Heart left ventricle (tissue), 13 donors: ENCODE measurements around the gene MRPL46.

Source experiments
- POLR2A ChIP-seq, 2 donors: fragments of 450-650 bp; IDR thresholded peaks; one replicate each; pipeline ENCODE4 v1.6.1; 2017; ENCODE audit warnings: antibody characterized with exemption in 2 of 2, mild to moderate bottlenecking in 2 of 2, moderate library complexity in 2 of 2
- TF ChIP-seq, protein P1 (sequence below), 12 donors: fragments of 200-600 bp; sonication (generic) in 4 of 12; IDR thresholded peaks; one replicate each; pipeline versions ENCODE4 v1.5.0 to v1.8.0; 2018 to 2022; ENCODE audit warnings: antibody characterized with exemption in 12 of 12, mild to moderate bottlenecking in 5 of 12
- donor health status: ischemic (EF 13 %, LVEDD 7.1; RV severe dilation, severe dysfunction).
- donor health status: DM: no; HTN: yes; CAD: no.
- donor health status: DM: no; HTN: no; CAD: no.
- donor health status: ischemic (EF 25% LVEDD 6.9; RV normal size, moderate dysfunction).
- donor health status: ischemic (EF 25% LVEDD 5.7; RV mildly dilated, moderate dysfunction).
- donor health status: ischemic (EF 35%, LVEDD 5.7; RV mildly dilated, moderate dysfunction).
- donor health status: nonischemic (EF 11% LVEDD 7.7; RV severe dilation, severe dysfunction).
- donor health status: DM: yes; HTN: yes; CAD: no.
- donor health status: PGD.
- donor health status: ischemic (EF 29% LVEDD 5.4; RV normal size, mild dysfunction).
- donor health status: nonischemic (EF 23%, LVEDD 6.1; RV moderate dilation, normal function).

DNA sequence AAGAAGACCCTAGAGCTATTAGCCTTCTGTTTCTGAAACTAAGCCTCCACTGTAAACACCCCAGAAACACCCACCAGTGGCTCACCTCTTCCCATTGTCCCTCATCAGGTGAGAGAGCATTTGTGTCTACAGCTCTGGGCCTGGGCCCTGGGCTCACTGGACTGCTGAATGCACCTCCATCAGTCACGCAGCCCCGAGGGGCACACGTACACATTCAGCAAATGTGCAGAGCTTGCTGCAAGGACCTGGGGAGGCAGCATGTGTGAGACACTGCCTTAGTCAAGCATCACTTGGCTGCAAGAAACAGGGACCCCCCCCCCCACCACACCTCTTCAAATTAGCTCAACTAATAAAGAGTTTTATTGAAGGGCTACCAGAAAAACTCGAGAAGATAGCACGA is 29.0 kb downstream of the MRPL46 start:
- TF ChIP-seq, protein P1, sequence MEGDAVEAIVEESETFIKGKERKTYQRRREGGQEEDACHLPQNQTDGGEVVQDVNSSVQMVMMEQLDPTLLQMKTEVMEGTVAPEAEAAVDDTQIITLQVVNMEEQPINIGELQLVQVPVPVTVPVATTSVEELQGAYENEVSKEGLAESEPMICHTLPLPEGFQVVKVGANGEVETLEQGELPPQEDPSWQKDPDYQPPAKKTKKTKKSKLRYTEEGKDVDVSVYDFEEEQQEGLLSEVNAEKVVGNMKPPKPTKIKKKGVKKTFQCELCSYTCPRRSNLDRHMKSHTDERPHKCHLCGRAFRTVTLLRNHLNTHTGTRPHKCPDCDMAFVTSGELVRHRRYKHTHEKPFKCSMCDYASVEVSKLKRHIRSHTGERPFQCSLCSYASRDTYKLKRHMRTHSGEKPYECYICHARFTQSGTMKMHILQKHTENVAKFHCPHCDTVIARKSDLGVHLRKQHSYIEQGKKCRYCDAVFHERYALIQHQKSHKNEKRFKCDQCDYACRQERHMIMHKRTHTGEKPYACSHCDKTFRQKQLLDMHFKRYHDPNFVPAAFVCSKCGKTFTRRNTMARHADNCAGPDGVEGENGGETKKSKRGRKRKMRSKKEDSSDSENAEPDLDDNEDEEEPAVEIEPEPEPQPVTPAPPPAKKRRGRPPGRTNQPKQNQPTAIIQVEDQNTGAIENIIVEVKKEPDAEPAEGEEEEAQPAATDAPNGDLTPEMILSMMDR (IDR thresholded peaks at IDR 0.05) = no peak
- TF ChIP-seq POLR2A (IDR thresholded peaks at IDR 0.05) = no peak
